BLaER1 treated with 17β-estradiol and CSF1 and Interleukin-3, amounts not matched to agents 10 nM and 100 nM (cell line): Measurements from ENCODE around the gene RAMP3.

ENCODE experiments used
- H3K27ac ChIP-seq, 11 experiments: shearing (Covaris generic); formaldehyde crosslinking; 2 replicates each; pipeline ENCODE4 v1.8.1; 2022
- H3K27me3 ChIP-seq, 11 experiments: shearing (Covaris generic); formaldehyde crosslinking; 2 replicates each; pipeline ENCODE4 v1.8.1; 2022
- H3K36me3 ChIP-seq, 11 experiments: shearing (Covaris generic); formaldehyde crosslinking; 2 replicates each; pipeline ENCODE4 v1.8.1; 2022
- H3K4me1 ChIP-seq, 10 experiments: shearing (Covaris generic); formaldehyde crosslinking; 2 replicates each; pipeline ENCODE4 v1.8.1; 2022
- H3K4me2 ChIP-seq, 11 experiments: shearing (Covaris generic); formaldehyde crosslinking; 2 replicates each; pipeline ENCODE4 v1.8.1; 2022
- H3K4me3 ChIP-seq, 10 experiments: shearing (Covaris generic); formaldehyde crosslinking; 2 replicates each; pipeline ENCODE4 v1.8.1; 2022
- H3K9ac ChIP-seq, 11 experiments: shearing (Covaris generic); formaldehyde crosslinking; 2 replicates each; pipeline ENCODE4 v1.8.1; 2022
- H3K9me3 ChIP-seq, 11 experiments: shearing (Covaris generic); formaldehyde crosslinking; replicated peaks in 1 of 11; 2 replicates each; pipeline ENCODE4 v1.8.1; 2022
- H4K20me1 ChIP-seq, 11 experiments: shearing (Covaris generic); formaldehyde crosslinking; 2 replicates each; pipeline ENCODE4 v1.8.1; 2022
- Cebpa-rat ChIP-seq, 11 experiments: shearing (Covaris generic); IDR thresholded peaks; 2 replicates each; pipeline ENCODE4 v1.8.1; 2022

The RAMP3 gene

DNA sequence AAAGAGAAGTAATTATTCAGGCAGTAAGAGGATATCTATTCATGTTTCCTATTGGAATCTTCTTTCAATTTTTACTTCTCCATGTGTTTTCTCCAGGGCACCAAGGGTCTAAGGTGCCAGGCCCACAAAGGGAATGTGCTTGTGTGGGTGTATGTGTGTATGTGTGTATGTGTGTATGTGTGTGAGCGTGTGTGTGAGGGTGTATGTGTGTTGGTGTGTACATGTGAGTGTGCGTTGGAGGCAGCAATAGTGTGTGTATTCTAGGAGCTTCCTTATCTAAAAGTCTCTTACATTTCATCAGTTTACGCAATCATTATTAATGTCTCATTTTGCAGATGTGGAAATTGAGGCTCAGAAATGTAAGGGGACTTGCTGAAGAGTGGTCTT is 28.3 kb downstream of the RAMP3 start:
- Histone ChIP-seq H3K4me2 (no peak overlapping the region), H3K4me1 (no peaks in the 10 kb centered on the region), H3K27ac (no peak overlapping the region), H3K36me3 (no peaks in the 10 kb centered on the region), H3K4me3 (no peak overlapping the region), H3K9ac (no peak overlapping the region), H3K9me3 (peaks cover 0 to 7% (median 0%) of the 10 kb centered on the region in 11 experiments; a peak in 7 of 22 replicates), H4K20me1 (no peaks in the 10 kb centered on the region), H3K27me3 (no peaks in the 10 kb centered on the region)
- no peak for TF ChIP-seq Cebpa-rat (IDR thresholded peaks at IDR 0.05)

DNA sequence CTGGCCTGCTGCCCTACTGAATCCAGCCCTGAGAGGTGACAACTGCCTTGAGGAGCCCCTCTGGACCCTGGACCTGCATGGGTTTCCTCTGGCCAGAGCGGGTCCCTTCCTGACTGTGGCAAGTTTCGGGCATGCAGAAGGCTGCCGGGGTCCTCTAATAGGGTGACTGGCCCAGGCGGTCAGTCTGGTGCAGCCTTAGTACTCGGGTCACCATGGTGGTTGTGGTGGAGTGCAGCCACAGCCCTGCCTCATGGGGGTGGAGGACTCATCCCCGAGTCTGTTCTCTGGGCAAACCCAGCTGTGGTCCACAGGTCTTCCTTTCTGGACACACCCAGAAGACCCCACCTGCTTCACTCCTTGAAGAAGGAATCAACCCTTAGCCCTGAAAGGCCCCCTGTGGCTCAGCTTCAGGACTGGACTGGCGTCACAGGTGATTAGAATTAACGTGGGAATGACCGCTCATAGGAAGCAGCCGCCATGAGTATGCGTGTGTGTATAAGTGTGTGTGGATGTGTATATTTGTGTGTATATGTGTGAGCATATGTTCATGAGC is 28.7 kb downstream of the RAMP3 start:
- Histone ChIP-seq H4K20me1 (no peaks in the 10 kb centered on the region), H3K4me2 (no peak overlapping the region), H3K9ac (no peak overlapping the region), H3K36me3 (no peaks in the 10 kb centered on the region), H3K4me1 (no peaks in the 10 kb centered on the region), H3K27ac (no peak overlapping the region), H3K9me3 (peaks cover 0 to 12% (median 2%) of the 10 kb centered on the region in 11 experiments; a peak in 12 of 22 replicates), H3K4me3 (no peak overlapping the region), H3K27me3 (no peaks in the 10 kb centered on the region)
- no peak for TF ChIP-seq Cebpa-rat (IDR thresholded peaks at IDR 0.05)

DNA sequence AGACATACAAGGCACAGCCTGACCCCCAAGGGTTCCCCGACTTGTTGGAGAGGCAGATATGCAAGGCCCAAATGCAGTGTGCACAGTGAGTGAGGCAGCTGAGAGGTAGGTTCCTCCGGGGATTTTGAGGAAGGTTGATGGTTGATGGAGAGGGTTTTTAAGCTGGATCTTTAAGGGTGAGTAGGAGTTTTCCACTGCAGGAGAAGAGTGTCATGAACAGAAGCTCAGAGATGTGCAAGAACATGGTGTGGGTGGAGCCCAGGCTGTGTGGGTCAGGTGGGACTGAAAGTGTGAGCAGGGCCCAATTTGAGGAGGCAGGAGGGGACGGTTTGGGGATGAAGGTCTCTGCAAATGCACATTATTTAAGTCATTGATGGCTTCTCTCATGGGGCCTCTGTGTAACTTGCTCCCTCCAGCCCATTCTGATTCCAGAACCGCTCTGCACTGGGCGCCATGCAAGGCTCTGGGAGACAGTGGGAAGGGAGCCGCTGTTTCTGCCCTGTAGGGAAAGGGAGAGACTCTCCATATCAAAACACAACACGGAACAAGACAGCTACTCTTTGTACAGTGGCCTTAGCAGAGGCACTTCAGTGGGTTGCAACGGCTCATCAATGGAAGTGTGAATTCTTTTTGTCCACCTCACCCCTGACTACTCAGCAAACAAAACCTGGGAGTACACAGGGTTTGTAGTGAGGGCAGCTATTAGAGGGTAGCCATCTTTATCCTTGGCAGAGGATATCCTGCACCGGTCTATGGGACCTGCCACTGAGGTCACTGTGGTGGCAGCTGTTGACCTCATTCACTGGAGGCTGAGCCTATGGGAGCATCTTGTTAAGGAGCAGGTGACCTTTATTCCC is 29.7 kb downstream of the RAMP3 start:
- Histone ChIP-seq H3K27me3 (no peaks in the 10 kb centered on the region), H3K27ac (no peak overlapping the region), H4K20me1 (no peaks in the 10 kb centered on the region), H3K9ac (no peak overlapping the region), H3K4me1 (peaks cover 0 to 5% (median 1%) of the 10 kb centered on the region in 10 experiments; a peak in 8 of 20 replicates), H3K4me2 (no peak overlapping the region), H3K4me3 (no peak overlapping the region), H3K36me3 (no peaks in the 10 kb centered on the region; a peak in 1 of 22 replicates), H3K9me3 (peaks cover 7 to 22% (median 12%) of the 10 kb centered on the region in 11 experiments)
- TF ChIP-seq Cebpa-rat (IDR thresholded peaks at IDR 0.05): no peak

DNA sequence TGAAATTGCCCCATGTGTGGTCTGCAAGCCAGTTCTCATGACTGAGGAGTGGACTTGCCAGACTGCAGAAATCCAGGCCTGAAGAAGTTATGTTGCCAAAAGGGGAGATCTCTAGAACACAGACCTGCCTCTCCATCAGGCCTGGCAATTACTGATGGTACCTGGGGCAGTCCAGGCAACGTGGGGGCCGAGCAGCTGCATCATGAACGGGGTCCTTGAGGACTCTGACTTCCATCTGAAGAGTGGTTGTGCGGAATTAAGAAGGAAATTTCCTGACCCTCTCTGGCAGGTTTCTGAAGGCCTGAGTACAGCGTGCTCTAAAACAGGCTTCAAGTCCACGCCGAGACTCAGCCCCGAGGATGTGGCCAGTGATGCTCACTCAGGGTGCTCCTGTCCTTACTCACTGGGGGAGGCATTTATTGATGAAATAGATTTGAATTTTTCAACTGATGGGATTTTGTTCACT is 30.4 kb downstream of the RAMP3 start:
- Histone ChIP-seq H3K9me3 (peaks cover 13 to 28% (median 18%) of the 10 kb centered on the region in 11 experiments), H4K20me1 (no peaks in the 10 kb centered on the region), H3K4me2 (no peak overlapping the region), H3K4me3 (no peak overlapping the region), H3K9ac (no peak overlapping the region), H3K36me3 (no peaks in the 10 kb centered on the region; a peak in 1 of 22 replicates), H3K27me3 (no peaks in the 10 kb centered on the region), H3K27ac (no peak overlapping the region), H3K4me1 (peaks cover 0 to 12% (median 8%) of the 10 kb centered on the region in 10 experiments; a peak in 9 of 20 replicates)
- no peak for TF ChIP-seq Cebpa-rat (IDR thresholded peaks at IDR 0.05)

DNA sequence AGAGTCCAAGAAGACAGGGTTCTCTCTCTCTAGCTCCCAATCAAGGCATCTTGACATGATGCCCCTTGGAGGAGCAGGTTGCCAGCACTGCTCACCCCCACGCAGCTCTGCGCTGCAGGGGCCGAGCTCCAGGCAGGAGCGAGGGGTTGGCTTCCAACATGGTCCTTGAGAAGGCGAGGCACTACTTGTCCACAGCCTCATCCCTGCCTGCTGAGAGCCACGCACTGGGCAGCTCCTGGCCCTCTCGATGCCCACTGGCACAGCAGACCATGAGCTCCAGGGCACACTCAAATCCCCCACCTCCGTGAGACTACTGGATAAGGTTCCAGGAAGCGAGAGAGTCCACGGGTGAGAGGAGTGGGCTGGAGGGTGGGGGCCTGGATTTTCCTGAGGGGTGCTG is 31.1 kb downstream of the RAMP3 start:
- no peak for TF ChIP-seq Cebpa-rat (IDR thresholded peaks at IDR 0.05)
- Histone ChIP-seq H3K4me3 (no peak overlapping the region), H3K4me2 (no peak overlapping the region), H3K9ac (no peak overlapping the region), H3K36me3 (no peaks in the 10 kb centered on the region; a peak in 1 of 22 replicates), H4K20me1 (no peaks in the 10 kb centered on the region), H3K9me3 (peaks cover 14 to 36% (median 25%) of the 10 kb centered on the region in 11 experiments), H3K4me1 (peaks cover 0 to 14% (median 8%) of the 10 kb centered on the region in 10 experiments; a peak in 9 of 20 replicates), H3K27ac (no peak overlapping the region), H3K27me3 (no peaks in the 10 kb centered on the region)

DNA sequence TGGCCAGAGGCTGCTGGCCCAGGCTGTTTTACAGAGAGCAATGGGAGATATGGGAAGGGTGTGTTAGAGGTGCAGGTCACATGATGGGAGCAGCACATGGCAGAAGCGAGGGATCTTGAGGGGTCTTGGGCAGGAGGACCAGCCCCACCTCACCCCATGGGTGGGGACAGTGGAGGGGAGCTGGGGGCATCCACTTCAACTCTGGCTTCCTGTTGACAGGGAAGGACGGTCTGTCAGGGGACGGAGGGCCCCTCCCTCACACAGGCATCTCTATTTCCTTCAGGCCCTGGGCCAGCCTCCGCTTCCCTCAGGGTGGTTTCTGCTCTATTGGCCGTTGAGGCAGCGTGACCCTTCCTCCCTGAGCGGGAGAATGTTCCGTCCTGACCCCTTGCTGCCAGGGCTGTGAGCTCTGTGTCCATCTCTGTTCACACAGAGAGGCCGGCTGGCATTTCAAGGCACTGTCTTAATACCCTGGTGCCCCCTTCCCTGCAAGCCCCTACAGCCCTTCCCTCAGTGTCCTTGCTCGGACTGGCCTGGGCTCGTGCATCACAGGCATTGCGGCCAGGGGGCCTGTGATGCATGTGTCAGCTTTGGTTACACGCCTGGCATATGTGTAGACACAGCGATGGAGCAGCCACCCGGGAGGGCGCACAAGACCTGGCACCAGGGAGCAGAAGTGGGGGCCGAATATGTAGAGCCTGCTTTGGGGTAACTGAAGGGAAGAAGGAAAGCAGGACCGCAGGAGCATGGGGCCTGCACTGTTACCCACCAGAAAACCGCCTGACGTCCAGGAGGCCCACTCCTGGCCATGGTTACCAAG is 31.8 kb downstream of the RAMP3 start:
- TF ChIP-seq Cebpa-rat (IDR thresholded peaks at IDR 0.05): no peak
- Histone ChIP-seq H4K20me1 (no peaks in the 10 kb centered on the region), H3K9me3 (peaks cover 14 to 42% (median 31%) of the 10 kb centered on the region in 11 experiments)

DNA sequence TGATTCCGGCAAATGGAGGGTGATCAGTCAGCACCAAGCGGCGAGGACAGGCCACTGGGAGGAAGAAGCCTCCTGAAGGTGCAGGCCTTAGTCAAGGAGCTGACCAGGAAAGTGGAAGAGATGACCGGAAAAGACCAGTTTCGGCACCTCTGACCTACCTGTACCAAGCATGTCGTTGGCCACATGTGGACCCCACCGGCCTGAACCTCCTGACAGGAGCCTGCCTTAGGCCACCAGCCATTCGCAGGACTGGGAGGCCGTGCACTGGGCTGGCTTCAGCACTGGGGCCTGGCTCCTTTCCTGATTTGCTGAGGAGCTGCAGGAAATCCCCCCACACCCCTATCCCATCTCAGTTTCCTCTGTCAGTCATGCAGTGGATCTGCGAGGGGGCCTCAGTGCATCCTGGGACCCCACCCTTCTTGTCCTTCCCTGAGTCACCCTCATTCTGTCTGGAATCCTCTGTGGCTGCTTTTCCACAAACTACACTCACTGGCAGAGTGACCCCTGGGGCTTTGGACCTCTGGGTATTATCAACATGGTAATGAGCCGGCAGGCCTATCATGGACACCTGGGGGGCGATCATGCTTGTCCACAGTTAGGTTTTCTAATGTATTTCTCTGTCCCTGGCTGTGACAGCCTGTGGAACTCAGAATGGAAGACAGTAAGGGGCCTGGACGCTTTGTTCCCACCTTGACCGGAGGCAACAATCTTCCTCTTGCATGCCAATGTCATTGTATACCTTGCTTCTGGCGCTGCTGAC is 33.0 kb downstream of the RAMP3 start:
- no peak overlapping the region for H3K27ac ChIP-seq
- H3K9ac ChIP-seq: no peak overlapping the region
- no peak overlapping the region for H3K4me2 ChIP-seq
- H3K27me3 ChIP-seq: no peaks in the 10 kb centered on the region
- no peaks in the 10 kb centered on the region; a peak in 1 of 22 replicates for H3K36me3 ChIP-seq
- H4K20me1 ChIP-seq: no peaks in the 10 kb centered on the region
- peaks cover 0 to 14% (median 8%) of the 10 kb centered on the region in 10 experiments; a peak in 9 of 20 replicates for H3K4me1 ChIP-seq
- peaks cover 14 to 46% (median 31%) of the 10 kb centered on the region in 11 experiments for H3K9me3 ChIP-seq
- TF ChIP-seq Cebpa-rat (IDR thresholded peaks at IDR 0.05): no peak
- no peak overlapping the region for H3K4me3 ChIP-seq

More for the DNA sequence above, 31.8 kb downstream of the RAMP3 start:
- Histone ChIP-seq H3K4me3 (no peak overlapping the region), H3K27me3 (no peaks in the 10 kb centered on the region), H3K27ac (no peak overlapping the region), H3K9ac (no peak overlapping the region), H3K4me2 (no peak overlapping the region), H3K4me1 (peaks cover 0 to 14% (median 8%) of the 10 kb centered on the region in 10 experiments; a peak in 9 of 20 replicates), H3K36me3 (no peaks in the 10 kb centered on the region; a peak in 1 of 22 replicates)

DNA sequence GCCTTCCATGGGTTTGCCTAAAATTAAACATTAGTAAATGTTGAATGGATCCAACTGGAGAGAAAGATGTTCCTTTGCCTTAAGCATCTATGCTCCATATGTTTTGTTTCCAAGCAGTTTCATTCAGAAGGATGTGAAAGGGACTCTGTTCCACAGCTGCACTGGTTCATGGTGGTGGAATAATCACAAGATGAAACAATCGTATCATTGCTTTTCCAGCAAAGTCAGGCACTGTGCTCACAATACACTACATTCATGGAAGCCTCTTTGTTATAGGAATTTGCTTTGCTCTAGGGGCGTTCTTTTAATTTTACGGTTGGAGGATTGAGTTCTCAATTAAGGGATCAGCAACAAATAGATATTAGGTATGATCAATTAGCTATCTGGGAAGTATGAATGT is 33.8 kb downstream of the RAMP3 start:
- Histone ChIP-seq H3K36me3 (no peaks in the 10 kb centered on the region; a peak in 1 of 22 replicates), H3K4me1 (peaks cover 0 to 14% (median 8%) of the 10 kb centered on the region in 10 experiments; a peak in 9 of 20 replicates), H3K9me3 (peaks cover 14 to 46% (median 31%) of the 10 kb centered on the region in 11 experiments), H3K4me3 (no peak overlapping the region), H3K9ac (no peak overlapping the region), H3K27ac (no peak overlapping the region), H3K4me2 (peak overlapping the region in 2 of 11 experiments; percentile 2 to 35; a peak in 1 of 22 replicates), H4K20me1 (no peaks in the 10 kb centered on the region), H3K27me3 (no peaks in the 10 kb centered on the region)
- no peak for TF ChIP-seq Cebpa-rat (IDR thresholded peaks at IDR 0.05)
